Astrocyte (in vitro differentiated cells and primary cell): ENCODE data around the gene SQSTM1.

Experiments used
- CTCF ChIP-seq: IDR thresholded peaks from 2 replicates; pipeline ENCODE4 v1.5.1; 2011; ENCODE audit warnings: low read depth, mild to moderate bottlenecking, inconsistent platforms, low read length, moderate library complexity; ENCODE audit not compliant: insufficient read depth
- EZH2 ChIP-seq: IDR thresholded peaks from 2 replicates; pipeline ENCODE4 v1.6.1; 2012; ENCODE audit warnings: mild to moderate bottlenecking, low read length, inconsistent platforms; ENCODE audit not compliant: insufficient read depth

- TF ChIP-seq CTCF (no peak), EZH2 (no peak)
Measured at GRCh38 chr5:179796877-179797608, 23.7 kb upstream of the SQSTM1 start.
